Measurements from ENCODE around the gene DDRGK1. TPM values are rescaled to one million over a fixed set of nuclear protein-coding genes. Genes with fewer than 3 reads are reported as not detected.

The DDRGK1 gene
- total RNA-seq, 6 experiments from 2014 or later: 30.3 to 68.3 (median 31.5) TPM

DNA sequence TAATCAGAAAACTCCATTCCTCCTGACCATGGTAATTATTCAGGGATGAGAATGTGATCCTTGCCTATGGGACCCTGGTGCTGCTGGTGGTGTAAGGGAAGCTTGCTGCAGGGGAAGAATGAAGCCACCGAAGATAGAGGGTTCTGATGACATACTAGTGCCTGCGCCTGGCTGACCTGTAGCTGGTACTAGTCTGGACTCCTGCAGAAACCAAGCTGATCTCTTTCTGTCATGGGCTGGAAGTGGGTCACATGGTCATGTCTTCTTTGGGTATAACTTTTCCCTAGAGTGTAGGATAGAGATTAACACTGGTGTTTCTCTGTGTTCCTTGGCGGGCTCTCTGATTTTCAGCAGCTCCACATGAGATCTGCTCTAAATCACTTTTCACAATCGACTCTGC, 43.2 kb upstream of the DDRGK1 start:
- DNase-seq: no peak
- TF ChIP-seq, protein P1, sequence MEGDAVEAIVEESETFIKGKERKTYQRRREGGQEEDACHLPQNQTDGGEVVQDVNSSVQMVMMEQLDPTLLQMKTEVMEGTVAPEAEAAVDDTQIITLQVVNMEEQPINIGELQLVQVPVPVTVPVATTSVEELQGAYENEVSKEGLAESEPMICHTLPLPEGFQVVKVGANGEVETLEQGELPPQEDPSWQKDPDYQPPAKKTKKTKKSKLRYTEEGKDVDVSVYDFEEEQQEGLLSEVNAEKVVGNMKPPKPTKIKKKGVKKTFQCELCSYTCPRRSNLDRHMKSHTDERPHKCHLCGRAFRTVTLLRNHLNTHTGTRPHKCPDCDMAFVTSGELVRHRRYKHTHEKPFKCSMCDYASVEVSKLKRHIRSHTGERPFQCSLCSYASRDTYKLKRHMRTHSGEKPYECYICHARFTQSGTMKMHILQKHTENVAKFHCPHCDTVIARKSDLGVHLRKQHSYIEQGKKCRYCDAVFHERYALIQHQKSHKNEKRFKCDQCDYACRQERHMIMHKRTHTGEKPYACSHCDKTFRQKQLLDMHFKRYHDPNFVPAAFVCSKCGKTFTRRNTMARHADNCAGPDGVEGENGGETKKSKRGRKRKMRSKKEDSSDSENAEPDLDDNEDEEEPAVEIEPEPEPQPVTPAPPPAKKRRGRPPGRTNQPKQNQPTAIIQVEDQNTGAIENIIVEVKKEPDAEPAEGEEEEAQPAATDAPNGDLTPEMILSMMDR (IDR thresholded peaks at IDR 0.05): no peak
- peaks cover under 1% of the 10 kb centered on the region; the same call in 1 of the 2 replicates for H3K4me1 Mint-ChIP-seq (ENCODE audit: low read depth)
- H3K36me3 Mint-ChIP-seq (ENCODE audit: low read depth): no peaks in the 10 kb centered on the region
- no peak overlapping the region for H3K4me3 Mint-ChIP-seq
- H3K27ac Mint-ChIP-seq: no peak overlapping the region
- peaks cover 4% of the 10 kb centered on the region for H3K27me3 Mint-ChIP-seq (ENCODE audit: insufficient read depth)
- no peaks in the 10 kb centered on the region for H3K9me3 Mint-ChIP-seq

DNA sequence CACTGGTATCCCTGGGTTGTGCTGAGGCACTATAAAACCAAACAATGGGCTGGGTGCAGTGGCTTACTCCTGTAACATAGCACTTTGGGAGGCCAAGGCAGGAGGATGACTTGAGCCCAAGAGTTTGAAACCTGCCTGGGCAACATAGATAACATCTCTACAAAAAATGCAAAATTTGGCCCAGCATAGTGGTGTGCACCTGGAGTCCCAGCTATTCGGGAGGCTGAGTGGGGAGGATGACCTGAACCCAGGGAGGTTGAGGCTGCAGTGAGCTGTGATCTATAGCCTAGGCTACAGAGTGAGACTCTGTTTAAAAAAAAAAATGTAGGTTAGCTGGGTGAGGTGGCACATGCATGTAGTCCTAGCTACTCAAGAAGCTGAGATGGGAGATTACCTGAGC, 42.2 kb upstream of the DDRGK1 start:
- Mint-ChIP-seq H3K36me3 (ENCODE audit: low read depth) (no peaks in the 10 kb centered on the region), H3K27ac (no peak overlapping the region), H3K9me3 (no peaks in the 10 kb centered on the region), H3K4me3 (no peak overlapping the region), H3K4me1 (ENCODE audit: low read depth) (peaks cover 9% of the 10 kb centered on the region), H3K27me3 (ENCODE audit: insufficient read depth) (peaks cover 4% of the 10 kb centered on the region; the same call in 1 of the 2 replicates)
- TF ChIP-seq, protein P1 (IDR thresholded peaks at IDR 0.05): no peak
- DNase-seq: no peak

DNA sequence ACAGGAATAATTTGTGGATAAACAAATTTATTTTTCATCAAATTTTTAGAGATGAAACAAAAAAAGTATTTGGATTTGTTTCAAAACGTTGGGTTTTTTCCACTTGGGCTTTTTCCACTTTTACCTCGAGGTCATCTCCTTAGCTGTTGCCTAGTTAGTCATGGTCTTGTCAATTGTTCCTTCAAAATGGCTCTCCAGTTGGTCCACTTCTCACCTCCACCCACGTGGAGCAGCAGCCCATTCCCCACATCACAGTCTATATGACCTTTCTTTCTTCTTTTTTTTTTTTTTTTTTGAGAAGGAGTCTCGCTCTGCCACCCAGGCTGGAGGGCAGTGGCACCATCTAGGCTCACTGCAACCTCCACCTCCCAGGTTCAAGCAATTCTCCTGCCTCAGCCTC, 41.2 kb upstream of the DDRGK1 start:
- Mint-ChIP-seq H3K9me3 (no peaks in the 10 kb centered on the region), H3K27ac (no peak overlapping the region), H3K4me1 (ENCODE audit: low read depth) (peaks cover 9% of the 10 kb centered on the region), H3K4me3 (no peak overlapping the region), H3K27me3 (ENCODE audit: insufficient read depth) (peaks cover 6% of the 10 kb centered on the region), H3K36me3 (ENCODE audit: low read depth) (no peaks in the 10 kb centered on the region)
- DNase-seq: no peak
- TF ChIP-seq, protein P1 (IDR thresholded peaks at IDR 0.05): no peak

DNA sequence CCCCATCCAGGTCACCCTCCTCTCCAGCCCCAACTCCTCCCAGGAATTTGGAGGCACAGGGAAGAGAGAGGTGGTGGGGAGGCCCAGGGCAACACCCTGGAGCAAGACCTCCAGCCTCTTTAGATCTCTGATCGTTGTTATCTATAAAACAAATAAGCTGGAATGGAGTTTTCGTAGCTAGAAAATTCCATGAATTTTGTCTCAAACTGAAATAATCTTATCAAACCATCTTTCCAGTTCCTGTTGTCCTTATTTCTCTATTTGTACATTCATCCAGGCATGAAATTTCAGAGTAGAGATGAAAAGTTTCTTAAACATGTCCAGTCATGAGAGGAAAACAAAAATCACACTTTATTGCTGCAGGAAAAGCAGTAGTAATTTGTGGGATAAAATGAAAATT, 40.7 kb upstream of the DDRGK1 start:
- DNase-seq: no peak
- Mint-ChIP-seq H3K4me3 (no peak overlapping the region), H3K9me3 (no peaks in the 10 kb centered on the region), H3K27me3 (ENCODE audit: insufficient read depth) (peaks cover 4% of the 10 kb centered on the region), H3K36me3 (ENCODE audit: low read depth) (no peaks in the 10 kb centered on the region), H3K4me1 (ENCODE audit: low read depth) (peaks cover 9% of the 10 kb centered on the region), H3K27ac (no peak overlapping the region)
- TF ChIP-seq, protein P1 (IDR thresholded peaks at IDR 0.05): no peak

DNA sequence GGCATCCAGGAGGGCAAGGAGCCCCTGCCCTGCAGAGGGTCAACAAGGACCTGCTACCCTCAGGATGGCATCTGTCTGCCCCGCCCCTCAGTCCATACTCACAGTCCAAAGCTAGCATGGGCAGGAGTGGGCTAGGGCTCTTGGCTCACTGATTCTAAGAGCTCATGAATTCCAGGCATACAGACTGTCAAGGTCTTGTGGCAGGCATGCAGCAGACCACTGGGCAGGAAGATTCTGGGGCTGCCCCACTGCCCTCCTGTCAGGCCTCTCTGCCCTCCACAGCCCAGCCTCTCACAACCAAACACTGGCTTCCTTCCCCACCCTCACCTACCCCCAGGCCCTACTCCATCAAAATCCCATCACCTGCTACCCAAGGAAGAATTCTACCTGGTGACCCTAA, 40.1 kb upstream of the DDRGK1 start:
- TF ChIP-seq, protein P1 (IDR thresholded peaks at IDR 0.05): no peak
- Mint-ChIP-seq H3K4me3 (no peak overlapping the region), H3K27ac (no peak overlapping the region), H3K27me3 (ENCODE audit: insufficient read depth) (peaks cover 6% of the 10 kb centered on the region), H3K4me1 (ENCODE audit: low read depth) (peaks cover 13% of the 10 kb centered on the region), H3K9me3 (no peaks in the 10 kb centered on the region), H3K36me3 (ENCODE audit: low read depth) (no peaks in the 10 kb centered on the region)
- no peak for DNase-seq
